HepG2 (cell line): ENCODE data around the gene TTC23. TPM values are rescaled to one million over a fixed set of nuclear protein-coding genes. Genes with fewer than 3 reads are reported as not detected.

Experiments used
- ATAC-seq: fragments of 200-7000 bp; cut with Tn5 transposase; 3 replicates; pipeline ENCODE4 v1.9.1; 2020; ENCODE audit warnings: mild to moderate bottlenecking, moderate library complexity
- BruUV-seq: library from RNA; stranded (reverse); fragments of 400-500 nt; replicated peaks from 2 replicates; lab custom pipeline; 2021; lab: Mats Ljungman, UMichigan
- CTCF ChIA-PET: fragments of 300-600 bp; formaldehyde crosslinking; extraction: SDS; loops from one replicate; lab custom pipeline; 2021; ENCODE audit warnings: low total read pairs, inconsistent platforms, low intra/inter-chr PET ratio; lab: Yijun Ruan, JAX
- POLR2A ChIA-PET: fragments of 350-600 bp; sonication (Branson Sonifier 250); formaldehyde crosslinking; loops from one replicate; lab custom pipeline; 2020; ENCODE audit warnings: antibody characterized with exemption, inconsistent platforms; lab: Yijun Ruan, JAX
- DNase-seq: peaks from one replicate; pipeline ENCODE4 v3.0.0-alpha.2; 2015; ENCODE audit warnings: low spot score
- FAIRE-seq: peaks from 3 replicates; lab custom pipeline; 2011; peaks lifted over from hg19 to GRCh38; lab: Jason Lieb, UNC
- H2AFZ ChIP-seq: one replicate; pipeline ENCODE4 v1.6.1; 2011; ENCODE audit warnings: low read length, inconsistent platforms
- H3K27ac ChIP-seq: fragments of 300-600 bp; 3 replicates; pipeline ENCODE4 v1.8.0; 2011; ENCODE audit warnings: mixed run types, mild to moderate bottlenecking, mixed read lengths, low read length, inconsistent platforms; ENCODE audit not compliant: insufficient read depth; ENCODE audit errors: extremely low read length
- H3K27me3 ChIP-seq, 2 experiments: fragments of 200-600 bp in 1 of 2; 2 replicates in 1 of 2; 3 replicates in 1 of 2; pipeline versions ENCODE4 v1.6.0 to v1.8.0; 2011; ENCODE audit warnings: low read length in 2 of 2, mild to moderate bottlenecking in 2 of 2, moderate library complexity in 2 of 2, inconsistent platforms in 1 of 2; ENCODE audit not compliant: insufficient read depth in 2 of 2, control insufficient read depth in 1 of 2
- H3K36me3 ChIP-seq, 2 experiments: fragments of 200-600 bp in 1 of 2; replicated peaks in 1 of 2; 2 replicates in 1 of 2; 3 replicates in 1 of 2; pipeline versions ENCODE4 v1.5.1 to v1.8.0; 2011; ENCODE audit warnings: low read length in 2 of 2, inconsistent platforms in 1 of 2; ENCODE audit not compliant: insufficient read depth in 2 of 2, control insufficient read depth in 1 of 2
- H3K4me1 ChIP-seq: 2 replicates; pipeline ENCODE4 v1.5.1; 2012; ENCODE audit warnings: low read length, inconsistent platforms; ENCODE audit not compliant: insufficient read depth
- H3K4me2 ChIP-seq: 2 replicates; pipeline ENCODE4 v1.6.0; 2011; ENCODE audit warnings: low read depth, low read length, inconsistent platforms
- H3K4me3 ChIP-seq, 3 experiments: fragments of 200-600 bp in 1 of 3; sonication (generic), shearing (Covaris generic) in 1 of 3; replicated peaks in 1 of 3; 2 replicates each; pipeline ENCODE4 v1.5.1; 2011 to 2016; ENCODE audit warnings: low read length in 3 of 3, inconsistent platforms in 2 of 3, low read depth in 2 of 3, mild to moderate bottlenecking in 2 of 3, control low read depth in 1 of 3, mixed read lengths in 1 of 3; ENCODE audit not compliant: insufficient read depth in 1 of 3
- H3K79me2 ChIP-seq: one replicate; pipeline ENCODE4 v1.6.1; 2011; ENCODE audit warnings: low read length, inconsistent platforms; ENCODE audit not compliant: insufficient read depth
- H3K9ac ChIP-seq: 2 replicates; pipeline ENCODE4 v1.6.0; 2011; ENCODE audit warnings: mild to moderate bottlenecking, low read depth, low read length, inconsistent platforms; ENCODE audit not compliant: insufficient read depth
- H3K9me3 ChIP-seq: 2 replicates; pipeline ENCODE4 v1.5.1; 2012; ENCODE audit warnings: mild to moderate bottlenecking, low read length
- H4K20me1 ChIP-seq: 2 replicates; pipeline ENCODE4 v1.6.0; 2011; ENCODE audit warnings: inconsistent platforms, mild to moderate bottlenecking, low read length, moderate library complexity; ENCODE audit not compliant: insufficient read depth
- HNF4G ChIP-seq, 2 experiments: sonication (generic) in 1 of 2; formaldehyde crosslinking in 1 of 2; IDR thresholded peaks; 2 replicates each; pipeline versions ENCODE4 v1.4.0 to v1.6.1; 2011 to 2020; ENCODE audit warnings: borderline replicate concordance in 2 of 2, low read depth in 2 of 2, mild to moderate bottlenecking in 2 of 2, low read length in 1 of 2, missing genetic modification reagents in 1 of 2, moderate library complexity in 1 of 2
- IKZF1 ChIP-seq: fragments of 450-650 bp; IDR thresholded peaks from 2 replicates; pipeline ENCODE4 v1.7.1; 2016
- KDM3A ChIP-seq: IDR thresholded peaks from 2 replicates; pipeline ENCODE4 v1.6.1; 2018; ENCODE audit warnings: low read depth, missing compliant biosample characterization
- KDM4B ChIP-seq: sonication (generic); formaldehyde crosslinking; IDR thresholded peaks from 2 replicates; pipeline ENCODE4 v1.4.0; 2020; ENCODE audit warnings: missing genetic modification reagents
- PAF1 ChIP-seq: IDR thresholded peaks from 2 replicates; pipeline ENCODE4 v1.6.1; 2016; ENCODE audit warnings: missing genetic modification reagents, missing compliant biosample characterization
- RXRA ChIP-seq: sonication (generic); formaldehyde crosslinking; IDR thresholded peaks from 2 replicates; pipeline ENCODE4 v1.5.1; 2020; ENCODE audit warnings: missing genetic modification reagents
- SRSF9 ChIP-seq: fragments of 200-400 bp; formaldehyde crosslinking; IDR thresholded peaks from 2 replicates; pipeline ENCODE4 v1.6.1; 2018; ENCODE audit warnings: borderline replicate concordance, mild to moderate bottlenecking, low read depth, low read length; ENCODE audit not compliant: insufficient read depth, poor library complexity, severe bottlenecking
- TAF1 ChIP-seq: sonication (generic); formaldehyde crosslinking; IDR thresholded peaks from 2 replicates; pipeline ENCODE4 v1.4.0; 2020; ENCODE audit warnings: missing genetic modification reagents
- TCF12 ChIP-seq, 2 experiments: fragments of 450-650 bp in 1 of 2; sonication (generic) in 1 of 2; formaldehyde crosslinking in 1 of 2; IDR thresholded peaks; 2 replicates each; pipeline versions ENCODE4 v1.6.1 to v1.8.0; 2017 to 2022; ENCODE audit warnings: antibody characterized with exemption in 1 of 2, mild to moderate bottlenecking in 1 of 2, missing genetic modification reagents in 1 of 2, moderate library complexity in 1 of 2
- THRA ChIP-seq: sonication (generic); formaldehyde crosslinking; IDR thresholded peaks from 2 replicates; pipeline ENCODE4 v1.4.0; 2020; ENCODE audit warnings: missing genetic modification reagents, borderline replicate concordance
- ZNF33A ChIP-seq: sonication (generic); formaldehyde crosslinking; IDR thresholded peaks from 2 replicates; pipeline ENCODE4 v1.5.1; 2020; ENCODE audit warnings: missing genetic modification reagents, mild to moderate bottlenecking, moderate library complexity, borderline replicate concordance
- ZNF510 ChIP-seq: sonication (generic); formaldehyde crosslinking; IDR thresholded peaks from 2 replicates; pipeline ENCODE4 v1.4.0; 2020; ENCODE audit warnings: low read depth, mild to moderate bottlenecking, missing genetic modification reagents
- ZNF703 ChIP-seq: sonication (generic); formaldehyde crosslinking; IDR thresholded peaks from 2 replicates; pipeline ENCODE4 v1.5.1; 2020; ENCODE audit warnings: missing genetic modification reagents, mild to moderate bottlenecking, moderate library complexity, borderline replicate concordance
- ZNF749 ChIP-seq: sonication (generic); formaldehyde crosslinking; IDR thresholded peaks from 2 replicates; pipeline ENCODE4 v1.8.0; 2022; ENCODE audit warnings: mild to moderate bottlenecking, missing genetic modification reagents, moderate library complexity, borderline replicate concordance
- ZSCAN29 ChIP-seq: sonication (generic); formaldehyde crosslinking; conservative IDR thresholded peaks from 2 replicates; pipeline ENCODE4 v1.4.0; 2020; ENCODE audit warnings: mild to moderate bottlenecking, missing genetic modification reagents
- WGBS: methylation state at CpG from one replicate; pipeline ENCODE4 v1.1.6; 2017; ENCODE audit warnings: low lambda C conversion rate; 5-methylcytosine and 5-hydroxymethylcytosine counted together
- in situ Hi-C: cut with HindIII; loops from 2 replicates; pipeline ENCODE4 v1.10.0; 2017; ENCODE audit warnings: low pct_unique_long_range_greater_than_20kb; ENCODE audit not compliant: extremely low pct_ligation_motif_present
- intact Hi-C: fragments of 100-400 bp; cut with micrococcal nuclease; formaldehyde crosslinking; loops from one replicate; pipeline ENCODE4 v1.10.0; 2022; ENCODE audit not compliant: unreplicated experiment
- polyA plus RNA-seq, 8 experiments: library from polyadenylated mRNA; depleted of rRNA in 3 of 8; stranded (reverse) in 7 of 8; unstranded in 1 of 8; fragments of >200 nt; fragmentation: Illumina TruSeq in 4 of 8; extraction: Trizol in 4 of 8; gene quantifications; 2 replicates each; pipeline versions ENCODE4 v1.2.1 to v1.2.3, GENCODE V29; 2011 to 2016; ENCODE audit warnings: low read depth in 4 of 8, missing spikeins in 1 of 8, mixed read lengths in 1 of 8; ENCODE audit not compliant: insufficient read depth in 1 of 8
- total RNA-seq, 5 experiments: library from RNA; depleted of rRNA; stranded (reverse); fragments of >200 nt; fragmentation: Illumina TruSeq; extraction: Trizol; gene quantifications; 2 replicates each; pipeline ENCODE4 v1.2.3, GENCODE V29; 2016; ENCODE audit warnings: low read depth in 1 of 5
- TF ChIP-seq, protein P1 (sequence below): sonication (generic); formaldehyde crosslinking; IDR thresholded peaks from 2 replicates; pipeline ENCODE4 v1.5.0; 2020; ENCODE audit warnings: mild to moderate bottlenecking, missing genetic modification reagents, moderate library complexity
- TF ChIP-seq, protein P2 (sequence below): IDR thresholded peaks from 2 replicates; pipeline ENCODE4 v1.6.1; 2016
- TF ChIP-seq, protein P3 (sequence below): sonication (generic); formaldehyde crosslinking; IDR thresholded peaks from 2 replicates; pipeline ENCODE4 v1.5.0; 2020; ENCODE audit warnings: missing genetic modification reagents

TTC23 gene
- total and polyA plus RNA-seq, 2 of the 13 experiments (the other 11 are each of a cell fraction or from before 2014, with no cell fraction given): 1.6 to 11.7 TPM

DNA sequence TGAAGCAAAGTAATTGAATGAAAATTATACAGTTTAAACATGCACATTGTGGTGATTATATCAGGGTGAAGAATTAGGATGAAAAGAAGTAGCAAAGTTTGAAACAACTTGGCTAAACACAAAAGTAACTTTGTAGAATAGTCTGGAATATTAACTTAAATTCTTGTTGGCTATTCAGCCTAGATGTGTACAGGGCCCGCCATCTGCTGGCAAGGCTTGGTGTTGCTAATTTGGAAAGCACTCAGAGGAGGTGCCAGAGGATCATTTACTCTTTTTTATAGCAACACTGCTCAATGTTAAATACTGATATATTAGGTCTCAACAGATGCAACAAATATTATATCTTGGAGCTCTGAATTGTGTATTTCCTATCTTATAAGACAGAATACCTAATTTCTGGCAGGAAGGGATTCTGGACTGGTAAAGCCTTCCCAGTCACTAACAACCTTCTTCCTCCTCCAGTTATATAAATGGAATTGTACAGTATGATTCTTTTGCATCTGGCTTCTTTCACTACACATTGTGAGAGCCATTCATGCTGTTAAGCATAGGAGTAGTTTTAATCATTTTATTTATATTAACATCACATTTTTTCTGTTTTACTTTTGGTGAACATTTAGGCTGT, 36.1 kb downstream of the TTC23 start (continued):
- TF ChIP-seq, protein P1, sequence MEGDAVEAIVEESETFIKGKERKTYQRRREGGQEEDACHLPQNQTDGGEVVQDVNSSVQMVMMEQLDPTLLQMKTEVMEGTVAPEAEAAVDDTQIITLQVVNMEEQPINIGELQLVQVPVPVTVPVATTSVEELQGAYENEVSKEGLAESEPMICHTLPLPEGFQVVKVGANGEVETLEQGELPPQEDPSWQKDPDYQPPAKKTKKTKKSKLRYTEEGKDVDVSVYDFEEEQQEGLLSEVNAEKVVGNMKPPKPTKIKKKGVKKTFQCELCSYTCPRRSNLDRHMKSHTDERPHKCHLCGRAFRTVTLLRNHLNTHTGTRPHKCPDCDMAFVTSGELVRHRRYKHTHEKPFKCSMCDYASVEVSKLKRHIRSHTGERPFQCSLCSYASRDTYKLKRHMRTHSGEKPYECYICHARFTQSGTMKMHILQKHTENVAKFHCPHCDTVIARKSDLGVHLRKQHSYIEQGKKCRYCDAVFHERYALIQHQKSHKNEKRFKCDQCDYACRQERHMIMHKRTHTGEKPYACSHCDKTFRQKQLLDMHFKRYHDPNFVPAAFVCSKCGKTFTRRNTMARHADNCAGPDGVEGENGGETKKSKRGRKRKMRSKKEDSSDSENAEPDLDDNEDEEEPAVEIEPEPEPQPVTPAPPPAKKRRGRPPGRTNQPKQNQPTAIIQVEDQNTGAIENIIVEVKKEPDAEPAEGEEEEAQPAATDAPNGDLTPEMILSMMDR (CRISPR knock-in tag): peak; percentile 87
- TF ChIP-seq TAF1: no peak

DNA sequence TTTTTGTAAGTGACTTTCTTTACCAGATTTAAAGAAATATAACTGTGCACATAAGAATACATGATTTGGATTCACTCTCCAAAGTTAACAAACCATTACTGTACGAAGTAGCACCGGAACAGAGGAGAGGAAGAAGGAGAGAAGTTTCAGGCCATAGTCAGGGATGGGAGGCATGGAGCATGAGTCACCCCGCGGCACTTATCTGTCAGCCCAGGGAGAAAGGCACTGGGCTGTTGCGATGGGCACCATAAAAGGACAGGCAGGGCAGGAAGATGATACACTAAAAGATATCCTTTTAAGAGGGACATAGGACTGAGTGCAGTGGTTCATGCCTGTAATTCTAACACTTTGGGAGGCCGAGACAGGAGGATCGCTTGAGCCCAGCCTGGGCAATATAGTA, 37.0 kb downstream of the TTC23 start:
- H3K79me2 ChIP-seq: no peaks in the 10 kb centered on the region
- H3K4me2 ChIP-seq: no peak overlapping the region
- H3K9ac ChIP-seq: no peak overlapping the region
- CTCF ChIA-PET: interaction anchor here (1.9 to 2.7 kb wide), 3 partner anchors 108 to 770 kb away, joined by 5 to 35 read pairs (median 24); partner anchors contain the start of gene SYNM
- no peak overlapping the region for H3K27ac ChIP-seq
- DNase-seq (no peak), FAIRE-seq (no peak), ATAC-seq (no peak)
- H3K27me3 ChIP-seq: no peaks in the 10 kb centered on the region
- no peaks in the 10 kb centered on the region for H3K9me3 ChIP-seq
- no TSS peak for BruUV-seq
- 96% methylated on average over 7 of the region's 7 CpGs for WGBS
- POLR2A ChIA-PET: no interaction called here
- peaks cover 0 to 13% of the 10 kb centered on the region in 2 experiments; a peak in 1 of 5 replicates for H3K36me3 ChIP-seq
- intact Hi-C loops: no loop called here
- no peaks in the 10 kb centered on the region for H3K4me1 ChIP-seq
- H2AFZ ChIP-seq: no peak overlapping the region
- H3K4me3 ChIP-seq: no peak overlapping the region
- in situ Hi-C loops: loop anchor here (5.0 kb wide), 1 partner anchor 110 kb away; no protein-coding TSS in a partner anchor
- H4K20me1 ChIP-seq: no peaks in the 10 kb centered on the region
- TF ChIP-seq ZNF749 (CRISPR knock-in tag): no peak
- no peak for TF ChIP-seq ZNF510 (CRISPR knock-in tag)
- no peak for TF ChIP-seq ZNF33A (CRISPR knock-in tag)
- no peak for TF ChIP-seq KDM4B
- TF ChIP-seq IKZF1: no peak
- TF ChIP-seq HNF4G (IDR thresholded peaks at IDR 0.05; ENCODE audit: borderline replicate concordance, low read depth, low read length): no peak
- TF ChIP-seq HNF4G (CRISPR knock-in tag; IDR thresholded peaks at IDR 0.05; ENCODE audit: borderline replicate concordance, low read depth): no peak
- no peak for TF ChIP-seq SRSF9
- TF ChIP-seq PAF1 (CRISPR knock-in tag): no peak
- TF ChIP-seq KDM3A (CRISPR knock-in tag): no peak
- TF ChIP-seq, protein P2, sequence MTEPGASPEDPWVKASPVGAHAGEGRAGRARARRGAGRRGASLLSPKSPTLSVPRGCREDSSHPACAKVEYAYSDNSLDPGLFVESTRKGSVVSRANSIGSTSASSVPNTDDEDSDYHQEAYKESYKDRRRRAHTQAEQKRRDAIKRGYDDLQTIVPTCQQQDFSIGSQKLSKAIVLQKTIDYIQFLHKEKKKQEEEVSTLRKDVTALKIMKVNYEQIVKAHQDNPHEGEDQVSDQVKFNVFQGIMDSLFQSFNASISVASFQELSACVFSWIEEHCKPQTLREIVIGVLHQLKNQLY (CRISPR knock-in tag): no peak
- no peak for TF ChIP-seq RXRA (CRISPR knock-in tag)
- TF ChIP-seq TCF12 (IDR thresholded peaks at IDR 0.05): no peak
- TF ChIP-seq TCF12 (CRISPR knock-in tag; IDR thresholded peaks at IDR 0.05): no peak
- TF ChIP-seq THRA (CRISPR knock-in tag): no peak
- TF ChIP-seq, protein P3, sequence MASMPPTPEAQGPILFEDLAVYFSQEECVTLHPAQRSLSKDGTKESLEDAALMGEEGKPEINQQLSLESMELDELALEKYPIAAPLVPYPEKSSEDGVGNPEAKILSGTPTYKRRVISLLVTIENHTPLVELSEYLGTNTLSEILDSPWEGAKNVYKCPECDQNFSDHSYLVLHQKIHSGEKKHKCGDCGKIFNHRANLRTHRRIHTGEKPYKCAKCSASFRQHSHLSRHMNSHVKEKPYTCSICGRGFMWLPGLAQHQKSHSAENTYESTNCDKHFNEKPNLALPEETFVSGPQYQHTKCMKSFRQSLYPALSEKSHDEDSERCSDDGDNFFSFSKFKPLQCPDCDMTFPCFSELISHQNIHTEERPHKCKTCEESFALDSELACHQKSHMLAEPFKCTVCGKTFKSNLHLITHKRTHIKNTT (CRISPR knock-in tag): no peak
- no peak for TF ChIP-seq ZSCAN29 (CRISPR knock-in tag)
- TF ChIP-seq ZNF703 (CRISPR knock-in tag): no peak
